ENCODE data around the gene ZFPL1.
"Not testable (repeated sequence)": the region's sequence is repeated elsewhere in the genome, so short reads cannot be mapped to it uniquely, and the experiment has no call there.

The ZFPL1 gene

DNA sequence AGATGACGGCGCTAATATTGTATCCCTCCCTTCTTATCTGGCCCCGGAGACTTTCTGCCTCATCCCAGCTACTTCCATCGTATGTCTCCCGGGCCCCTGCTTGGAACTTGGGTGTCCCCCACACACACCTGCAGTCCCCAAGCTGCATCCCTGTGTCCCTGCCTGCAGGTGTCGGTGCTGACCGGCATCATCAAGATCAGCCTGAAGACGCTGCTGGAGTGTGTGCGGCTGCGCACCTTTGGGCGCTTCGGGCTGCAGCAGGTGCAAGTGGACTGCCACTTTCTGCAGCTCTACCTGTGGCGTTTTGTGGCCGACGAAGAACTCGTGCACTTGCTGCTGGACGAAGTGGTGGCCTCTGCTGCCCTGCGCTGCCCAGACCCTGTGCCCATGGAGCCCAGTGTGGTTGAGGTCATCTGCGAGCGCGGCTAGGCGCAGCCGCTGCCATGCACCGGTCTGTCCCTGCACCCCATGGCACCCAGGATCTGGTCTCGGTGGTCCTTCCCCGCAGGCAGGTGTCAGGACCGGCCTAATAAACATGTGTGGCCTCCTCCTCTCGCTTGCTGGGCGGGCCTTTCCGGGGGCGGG lies 27.2 kb downstream of the ZFPL1 start:
- Histone ChIP-seq H3K4me3 (peak overlapping the region in 5 of 7 experiments; percentile 33 to 52 (median 40)), H3K27ac (peak overlapping the region in 4 of 21 experiments; percentile 18 to 58 (median 44))

- peak within 1 kb of the TSS in 18 of 21 experiments; percentile 11 to 78 (median 51) for H3K27ac ChIP-seq
- H3K4me3 ChIP-seq, result peak within 1 kb of the TSS; percentile 33 to 52 (median 37)
These were observed 27.9 kb downstream of the ZFPL1 start, which contains the start of gene TM7SF2 for GRCh38 chr11:65111744-65112545. TM7SF2 (plus strand) TSS chr11:65111872; CDS start chr11:65112016, 144 bp downstream.

DNA sequence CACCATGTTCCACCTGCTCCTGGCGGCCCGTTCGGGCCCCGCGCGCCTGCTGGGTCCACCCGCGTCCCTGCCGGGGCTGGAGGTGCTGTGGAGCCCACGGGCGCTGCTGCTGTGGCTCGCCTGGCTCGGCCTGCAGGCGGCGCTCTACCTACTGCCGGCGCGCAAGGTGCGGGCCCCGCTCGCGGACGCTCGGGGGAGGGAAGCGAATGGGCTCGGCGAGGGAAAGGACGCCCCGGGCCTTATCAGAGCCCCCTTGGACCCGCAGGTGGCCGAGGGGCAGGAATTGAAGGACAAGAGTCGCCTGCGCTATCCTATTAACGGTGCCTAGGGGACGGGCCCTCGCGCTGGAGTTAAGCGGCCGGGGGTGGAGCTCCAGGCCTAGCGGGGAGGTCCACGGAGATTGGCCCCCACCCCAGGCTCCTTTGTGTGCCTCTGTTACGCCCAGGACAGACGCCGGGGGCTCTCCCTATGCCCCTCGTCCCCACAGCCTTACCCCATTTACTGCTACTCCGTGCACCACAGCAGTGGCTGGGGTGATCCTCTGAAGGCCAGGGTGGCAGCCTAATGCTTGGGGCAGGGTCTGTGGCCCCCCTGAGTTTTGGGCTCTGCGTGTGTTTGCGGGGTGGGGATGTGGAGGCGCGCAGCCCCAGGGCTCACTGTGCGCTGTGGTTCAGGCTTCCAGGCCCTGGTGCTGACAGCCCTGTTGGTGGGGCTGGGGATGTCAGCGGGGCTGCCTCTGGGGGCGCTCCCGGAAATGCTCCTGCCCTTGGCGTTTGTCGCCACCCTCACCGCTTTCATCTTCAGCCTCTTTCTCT lies 28.7 kb downstream of the ZFPL1 start:
- peak overlapping the region in 18 of 21 experiments; percentile 11 to 78 (median 50) for H3K27ac ChIP-seq
- H3K4me3 ChIP-seq, result peak overlapping the region; percentile 33 to 52 (median 37)

GRCh38 chr11:65113361-65113756 lies 29.3 kb downstream of the ZFPL1 start:
- Histone ChIP-seq H3K4me3 (peak overlapping the region in 5 of 7 experiments; percentile 33 to 52 (median 37)), H3K27ac (peak overlapping the region in 6 of 21 experiments; percentile 32 to 76 (median 50))

- H3K27ac ChIP-seq, result no peak overlapping the region
- H3K4me3 ChIP-seq, result no peak overlapping the region
These were observed 29.8 kb downstream of the ZFPL1 start for GRCh38 chr11:65113839-65114238.

DNA sequence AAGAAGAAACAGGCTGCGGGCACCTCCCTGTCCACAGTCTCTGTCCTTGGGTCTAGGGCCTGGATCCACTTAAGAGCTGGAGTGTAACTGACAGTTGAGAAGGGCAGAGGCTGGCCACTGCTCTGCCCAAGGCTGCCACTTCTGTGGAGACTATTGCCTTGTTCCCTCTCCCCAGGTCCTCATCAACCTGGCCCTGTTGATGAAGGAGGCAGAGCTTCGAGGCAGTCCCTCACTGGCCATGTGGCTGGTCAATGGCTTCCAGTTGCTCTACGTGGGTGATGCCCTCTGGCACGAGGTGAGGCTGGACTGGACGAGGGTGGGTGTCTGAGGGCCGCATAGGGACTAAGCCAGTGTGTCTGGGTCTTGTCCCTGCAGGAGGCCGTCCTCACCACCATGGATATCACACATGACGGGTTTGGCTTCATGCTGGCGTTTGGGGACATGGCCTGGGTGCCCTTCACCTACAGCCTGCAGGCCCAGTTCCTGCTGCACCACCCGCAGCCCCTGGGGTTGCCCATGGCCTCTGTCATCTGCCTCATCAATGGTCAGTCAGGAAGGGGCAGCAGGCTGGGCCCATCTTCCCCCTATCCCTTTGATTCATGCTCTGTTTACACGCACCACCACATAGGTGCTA lies 30.6 kb downstream of the ZFPL1 start:
- Histone ChIP-seq H3K27ac (no peak overlapping the region), H3K4me3 (no peak overlapping the region)

- Histone ChIP-seq H3K4me3 (peak overlapping the region in 1 of 7 experiments; percentile 86), H3K27ac (peak overlapping the region in 1 of 21 experiments; percentile 90)
These were observed 31.5 kb downstream of the ZFPL1 start for GRCh38 chr11:65115361-65116082.

DNA sequence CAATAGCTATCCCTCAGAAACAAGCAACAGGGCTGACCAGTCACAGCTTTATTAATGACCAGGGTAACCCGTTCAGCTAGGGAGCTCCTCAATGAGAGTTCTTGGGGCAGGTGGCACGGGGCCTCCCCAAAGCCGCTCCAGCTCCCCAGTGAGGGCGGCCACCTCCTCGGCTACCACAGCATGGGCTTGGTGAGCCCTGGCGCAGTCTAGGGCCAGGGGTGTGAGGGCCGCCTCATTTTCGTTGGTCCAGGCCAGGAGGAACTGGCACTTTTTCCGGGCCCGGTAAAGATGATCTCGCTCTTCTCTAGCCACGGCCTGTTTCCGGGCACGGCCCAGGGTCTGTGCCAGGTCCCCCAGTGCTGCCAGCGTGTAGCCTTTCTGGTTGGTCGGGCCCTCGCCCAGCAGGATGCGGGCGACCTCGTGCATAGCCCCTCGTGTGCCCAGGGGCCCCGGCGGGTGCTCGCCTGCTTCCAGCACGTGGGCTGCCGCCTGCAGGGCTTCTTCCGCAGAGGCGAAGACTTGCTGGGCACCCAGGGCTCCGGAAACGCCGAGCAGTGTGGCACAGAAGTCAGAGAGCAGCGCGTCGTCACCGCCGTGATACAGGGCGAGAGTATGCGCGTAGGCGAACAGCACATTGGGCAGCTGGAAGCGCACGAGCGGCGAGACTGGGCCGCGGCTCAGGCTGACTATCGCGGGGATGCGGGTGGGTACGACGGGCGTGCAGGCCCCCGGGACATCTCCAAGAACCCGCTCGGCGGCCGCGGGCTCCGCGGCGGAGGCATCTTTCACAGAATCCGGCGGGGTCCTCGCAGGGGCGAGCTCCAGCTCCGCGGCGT lies 32.6 kb downstream of the ZFPL1 start:
- H3K4me3 ChIP-seq, result peak overlapping the region; percentile 50 to 88 (median 77)
- H3K27ac ChIP-seq, result peak overlapping the region; percentile 60 to 95 (median 90)

GRCh38 chr11:65117206-65118096 lies 33.4 kb downstream of the ZFPL1 start, which contains the start of gene ZNHIT2:
ZNHIT2 (minus strand) TSS chr11:65117701; CDS start chr11:65117653, 48 bp downstream.
- Histone ChIP-seq H3K27ac (peak within 1 kb of the TSS; percentile 60 to 95 (median 90)), H3K4me3 (peak within 1 kb of the TSS; percentile 50 to 88 (median 77))

- H3K4me3 ChIP-seq, result peak overlapping the region in 1 of 7 experiments; percentile 86
- peak overlapping the region in 6 of 21 experiments; percentile 6 to 92 (median 56) for H3K27ac ChIP-seq
These were observed 34.2 kb downstream of the ZFPL1 start for GRCh38 chr11:65118097-65118837.

GRCh38 chr11:65118891-65119669 lies 35.1 kb downstream of the ZFPL1 start:
- peak overlapping the region in 4 of 21 experiments; percentile 25 to 65 (median 28) for H3K27ac ChIP-seq
- H3K4me3 ChIP-seq, result not testable (repeated sequence)

GRCh38 chr11:65119670-65119995 lies 35.6 kb downstream of the ZFPL1 start:
- peak overlapping the region in 5 of 21 experiments; percentile 4 to 97 (median 30) for H3K27ac ChIP-seq
- no peak overlapping the region for H3K4me3 ChIP-seq

- peak overlapping the region in 15 of 21 experiments; percentile 83 to 97 (median 92) for H3K27ac ChIP-seq
These were observed 36.8 kb downstream of the ZFPL1 start for GRCh38 chr11:65120831-65121230.

DNA sequence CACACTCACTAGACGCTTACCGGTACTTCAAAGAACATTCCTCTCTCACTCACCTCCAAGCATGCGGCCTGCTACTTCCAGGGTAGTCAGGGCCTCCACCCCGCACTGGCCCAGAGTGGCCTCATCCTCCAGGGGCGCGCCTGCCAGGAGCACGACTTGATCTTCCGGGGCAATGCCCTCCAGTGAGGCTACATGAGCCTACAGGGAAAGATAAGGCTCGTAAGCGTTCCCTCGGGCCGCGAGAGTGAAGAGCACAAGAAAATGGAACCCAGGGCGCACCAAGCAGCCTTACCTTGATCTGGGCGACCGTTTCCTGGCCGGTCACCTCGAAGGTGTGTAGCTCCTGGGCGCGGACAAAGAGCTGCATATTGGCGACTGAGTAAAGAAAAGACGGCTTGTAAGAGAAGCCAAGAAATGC lies 37.4 kb downstream of the ZFPL1 start:
- Histone ChIP-seq H3K27ac (peak overlapping the region; percentile 76 to 97 (median 92)), H3K4me3 (peak overlapping the region; percentile 66 to 98 (median 91))

More at GRCh38 chr11:65120831-65121230, 36.8 kb downstream of the ZFPL1 start:
- peak overlapping the region; percentile 66 to 98 (median 91) for H3K4me3 ChIP-seq

All from skin epidermis (tissue), 12 donors.